SIG-M5 (cell line): ENCODE results near the gene CYS1.
"Not testable (repeated sequence)": the region's sequence is repeated elsewhere in the genome, so short reads cannot be mapped to it uniquely, and the experiment has no call there.

Experiments used
- DNase-seq: peaks from one replicate; lab custom pipeline; 2025; lab: John Stamatoyannopoulos, UW

CYS1 gene

DNA sequence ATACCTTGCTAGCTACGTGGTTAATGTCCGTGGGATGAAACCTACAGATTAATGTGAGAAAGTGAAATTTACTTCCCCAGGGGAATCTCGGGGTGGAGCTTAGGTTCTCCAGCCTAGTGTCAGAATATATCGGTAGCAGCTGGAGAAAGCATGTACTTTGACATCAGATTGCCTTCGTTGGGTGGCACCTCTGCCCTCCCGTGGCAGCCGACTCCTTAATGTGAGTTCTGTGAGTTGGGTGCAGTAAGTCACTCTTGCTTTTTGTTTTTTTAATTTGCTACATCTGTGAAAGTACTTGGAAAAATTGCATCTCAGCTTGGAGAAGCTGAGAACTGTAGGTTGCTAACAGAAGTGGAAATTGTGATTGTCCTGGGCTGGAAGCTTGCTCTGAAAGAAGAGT lies 33.3 kb downstream of the CYS1 start:
- no peak for DNase-seq

DNA sequence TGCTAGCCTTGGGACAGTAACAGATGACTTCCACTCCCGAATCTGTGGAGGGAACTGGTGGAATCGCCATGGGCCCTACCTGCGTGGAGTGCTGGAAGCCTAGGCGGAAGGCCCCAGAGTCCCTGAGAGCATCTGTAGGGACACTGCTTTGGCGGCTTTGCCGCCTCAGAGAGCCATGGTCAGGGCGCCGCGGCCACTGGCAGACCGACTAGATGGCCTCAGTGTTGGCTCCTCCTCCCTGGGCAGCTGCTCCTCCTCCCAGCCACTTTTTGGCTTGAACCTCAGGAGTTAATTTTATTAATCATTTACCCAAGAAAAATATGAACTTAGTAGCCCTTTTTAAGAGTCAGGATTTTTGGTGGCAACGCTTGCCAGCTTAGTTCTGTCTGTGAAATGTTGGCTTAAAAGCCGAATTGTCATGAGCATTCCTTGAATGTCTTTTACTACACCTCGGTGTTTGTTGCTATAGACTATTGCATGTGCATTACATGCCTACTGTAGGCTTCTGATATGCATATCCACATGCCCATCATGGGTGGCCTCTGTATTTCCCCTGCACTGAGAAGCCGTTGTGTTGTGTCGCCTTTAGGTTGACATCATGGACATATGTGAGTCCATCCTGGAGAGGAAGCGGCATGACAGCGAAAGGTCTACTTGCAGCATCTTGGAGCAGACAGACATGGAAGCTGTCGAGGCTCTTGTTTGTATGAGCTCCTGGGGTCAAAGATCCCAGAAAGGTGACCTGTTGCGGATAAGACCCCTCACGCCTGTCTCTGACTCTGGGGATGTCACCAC lies 34.5 kb downstream of the CYS1 start:
- DNase-seq: no peak

DNA sequence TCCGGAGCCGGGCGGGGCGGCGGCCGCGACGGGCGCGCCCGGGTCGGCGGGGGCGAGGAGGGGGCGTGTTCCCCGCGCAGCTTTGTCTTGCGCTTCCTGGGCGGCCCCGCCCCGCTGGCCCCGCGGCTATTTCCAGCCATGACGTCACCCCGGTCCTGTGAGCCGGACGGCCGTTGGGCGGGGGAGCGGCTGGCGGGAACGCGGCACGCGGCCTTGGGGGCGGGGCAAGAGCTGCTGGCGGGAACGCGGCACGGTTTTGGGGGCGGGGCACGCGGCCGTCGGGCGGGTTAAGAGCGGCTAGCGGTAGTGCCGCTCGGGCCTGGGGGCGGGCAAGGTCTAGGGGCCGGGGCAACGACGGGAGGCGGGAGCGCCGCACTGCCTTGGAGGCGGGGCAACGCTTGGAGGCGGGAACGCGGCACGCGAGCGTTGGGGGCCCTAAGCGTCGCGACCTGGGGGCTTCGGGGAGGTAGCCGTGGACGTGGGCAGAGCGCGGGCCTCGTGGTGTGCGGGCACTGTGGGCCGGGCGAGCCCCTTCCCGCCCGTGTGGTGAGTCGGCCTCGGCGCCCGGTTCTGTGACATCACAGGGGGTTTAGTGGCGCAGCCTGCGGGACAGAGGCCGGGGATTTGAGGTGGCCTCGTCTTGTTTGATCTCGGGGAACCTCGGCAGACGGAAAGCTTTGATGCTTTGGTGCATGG lies 36.2 kb downstream of the CYS1 start:
- no peak for DNase-seq

- DNase-seq: no peak
These were observed 36.8 kb downstream of the CYS1 start, which contains the start of gene KLF11 for GRCh38 chr2:10043256-10043905. TSS of gene KLF11 (plus strand) at chr2:10043550. CDS start at chr2:10043717, 167 bp downstream.

- DNase-seq: no peak
These were observed 37.7 kb downstream of the CYS1 start for GRCh38 chr2:10042301-10043161.

- no peak for DNase-seq
These were observed 38.5 kb downstream of the CYS1 start for GRCh38 chr2:10041711-10042110.

- no peak for DNase-seq
These were observed 40.4 kb downstream of the CYS1 start for GRCh38 chr2:10039658-10040410.

DNA sequence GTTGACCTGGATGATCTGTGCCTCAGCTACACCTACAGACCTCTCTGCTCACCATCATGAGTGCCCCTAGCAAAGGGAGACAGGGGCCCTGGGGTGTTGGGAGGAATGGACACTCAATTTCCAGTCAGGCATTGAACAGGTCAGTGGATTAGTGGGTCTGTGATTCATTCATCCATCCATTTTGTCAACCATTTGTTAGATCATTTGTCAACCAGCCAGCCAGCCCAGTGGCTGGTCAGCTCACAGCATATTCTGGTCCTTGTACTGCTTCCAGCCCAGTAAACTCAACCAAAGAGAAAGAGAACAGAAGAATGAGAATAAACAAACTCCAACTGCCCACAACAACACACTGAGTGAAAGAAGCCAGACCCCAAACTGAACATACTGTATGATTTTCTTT lies 41.5 kb downstream of the CYS1 start:
- DNase-seq: no peak

- DNase-seq: no peak
These were observed 42.1 kb downstream of the CYS1 start for GRCh38 chr2:10038123-10038522.

DNA sequence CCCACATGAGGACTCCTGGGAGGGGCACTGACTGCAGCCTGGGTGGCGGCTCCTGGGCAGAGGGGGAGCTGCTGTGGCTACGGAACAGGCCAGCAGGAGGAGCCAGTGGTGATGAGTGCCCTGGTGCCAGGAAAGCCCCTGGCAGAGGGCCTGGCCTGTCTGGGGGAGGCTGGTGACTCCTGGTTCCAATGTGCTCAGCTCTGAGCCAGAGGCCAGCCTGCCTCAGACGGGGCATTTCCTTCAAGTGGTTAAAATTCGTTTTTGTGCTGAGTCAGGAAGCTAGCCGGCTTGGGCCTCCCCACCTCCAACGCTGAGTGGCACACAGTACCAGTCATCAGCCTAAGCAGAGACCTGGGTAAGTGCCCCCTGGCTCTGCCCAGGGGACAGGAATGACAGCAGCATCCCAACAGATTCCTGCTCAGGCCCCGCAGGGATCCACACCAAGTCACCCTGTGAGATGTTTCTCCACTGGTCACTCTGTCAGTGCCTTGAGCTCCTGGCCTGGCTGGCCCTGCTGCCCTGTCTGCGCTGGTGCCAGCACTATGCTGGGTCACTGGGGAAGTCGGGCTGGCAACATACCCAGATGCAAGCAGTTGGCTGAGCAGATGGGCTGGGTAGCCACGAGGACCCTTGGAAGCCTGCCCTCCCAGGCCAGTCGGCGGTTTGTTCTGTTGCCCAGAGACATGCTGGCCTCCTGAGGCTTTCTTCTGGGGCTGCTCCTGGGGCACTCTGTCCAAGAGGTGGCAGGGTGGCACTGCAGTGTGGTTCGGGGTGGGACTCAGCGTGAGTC lies 43.9 kb downstream of the CYS1 start:
- no peak for DNase-seq

DNA sequence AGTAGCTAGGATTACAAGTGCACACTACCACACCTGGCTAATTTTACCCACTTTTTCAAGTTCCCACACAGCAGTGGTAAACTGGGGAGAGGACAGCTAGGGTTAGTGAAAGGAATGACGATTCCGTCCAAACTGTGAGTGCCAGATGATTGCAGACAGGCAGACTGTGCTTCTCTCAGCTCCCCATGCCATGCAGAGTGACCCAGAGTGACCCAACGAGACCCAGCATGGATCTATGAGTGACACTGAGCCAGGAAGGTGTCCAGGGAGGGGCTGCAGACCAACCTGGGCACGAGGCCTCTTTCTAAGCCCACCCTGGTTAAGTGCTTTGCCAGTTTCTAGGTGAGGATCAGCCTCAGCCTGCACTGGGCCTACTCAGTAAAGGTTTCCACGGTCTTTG lies 44.6 kb downstream of the CYS1 start:
- no peak for DNase-seq

DNA sequence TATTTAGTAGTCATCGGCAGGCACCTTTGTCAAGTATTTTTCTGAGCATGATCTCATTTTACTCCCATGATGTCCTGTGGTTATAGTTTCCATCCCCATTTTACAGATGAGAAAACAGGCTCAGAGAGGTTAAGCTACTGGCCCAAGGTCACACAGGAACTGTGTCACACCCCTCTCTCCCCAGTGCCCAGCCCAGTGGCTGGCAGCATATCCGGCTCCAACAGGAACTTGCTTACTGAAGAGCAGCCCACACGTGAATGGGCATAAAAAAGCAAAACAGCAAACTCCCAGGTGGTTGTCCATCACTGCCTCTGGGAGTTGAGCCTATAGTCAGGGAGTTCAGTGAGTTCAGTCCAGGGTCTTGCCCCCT lies 45.2 kb downstream of the CYS1 start:
- DNase-seq: no peak

DNA sequence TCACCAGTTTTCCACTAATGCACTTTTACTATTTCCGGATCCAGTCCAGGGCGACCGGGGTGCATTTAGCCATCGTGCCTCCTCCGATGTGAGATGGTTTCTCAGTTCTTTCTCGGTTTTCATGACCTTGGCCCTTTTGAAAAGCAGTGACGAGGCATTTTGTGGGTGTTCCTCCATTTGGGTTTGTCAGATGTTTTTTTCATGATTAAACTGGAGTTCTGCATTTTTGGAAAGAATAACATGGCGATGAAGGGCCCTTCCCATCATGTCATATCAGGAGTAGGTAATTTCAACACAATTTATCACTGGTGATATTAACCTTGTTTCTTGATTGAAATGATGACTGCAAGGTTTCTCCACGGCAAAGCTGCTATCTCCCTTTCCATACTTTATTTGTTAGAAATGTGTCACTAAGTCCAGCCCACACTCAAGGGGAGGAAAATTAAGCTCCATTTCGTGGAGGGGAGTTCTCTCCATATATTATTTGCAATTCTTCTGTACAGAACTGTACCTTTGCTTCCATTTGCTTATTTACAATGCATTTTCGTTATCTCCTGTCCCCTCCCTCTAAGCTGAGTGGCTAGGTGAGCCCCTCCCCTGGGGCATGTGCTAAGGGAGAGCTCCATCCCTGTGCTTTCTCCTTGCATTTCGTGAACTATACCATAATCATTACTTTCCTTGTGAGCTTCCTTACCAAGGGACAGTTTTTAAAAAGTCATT lies 45.7 kb downstream of the CYS1 start:
- DNase-seq: no peak

DNA sequence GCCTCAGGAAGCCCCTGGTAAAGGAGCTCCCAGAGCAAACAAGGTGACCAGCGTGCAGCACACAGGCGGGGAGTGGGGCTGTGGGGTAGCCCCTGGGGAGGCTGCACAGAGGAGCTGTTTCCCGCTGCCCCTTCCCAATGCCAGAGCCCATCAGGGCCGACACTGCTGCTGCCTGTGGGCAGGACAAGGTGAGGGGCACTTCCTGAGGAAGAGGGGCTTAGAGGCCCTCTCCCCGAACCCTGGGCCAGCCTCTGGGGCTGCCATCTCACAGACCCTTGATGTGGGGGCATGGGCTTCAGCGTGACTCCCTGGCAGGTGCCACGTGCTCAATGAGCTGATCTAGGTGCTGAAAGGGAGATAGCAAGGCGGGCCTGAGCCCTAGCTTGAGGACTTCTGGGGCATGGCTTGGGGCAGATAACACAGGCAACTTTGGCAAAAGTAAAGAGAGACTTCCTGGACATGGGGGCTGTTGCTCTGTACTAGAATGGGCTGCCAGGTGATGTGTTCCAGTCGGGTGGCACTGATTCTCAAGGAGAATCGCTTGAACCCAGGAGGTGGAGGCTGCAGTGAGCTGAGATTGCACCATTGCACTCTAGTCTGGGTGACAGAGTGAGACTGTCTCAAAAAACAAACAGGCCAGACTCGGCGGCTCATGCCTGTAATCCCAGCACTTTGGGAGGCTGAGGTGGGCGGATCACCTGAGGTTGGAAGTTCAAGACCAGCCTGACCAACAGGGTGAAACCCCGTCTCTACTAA lies 46.8 kb downstream of the CYS1 start:
- DNase-seq: no peak

GRCh38 chr2:10032746-10033105 lies 47.5 kb downstream of the CYS1 start:
- DNase-seq: no peak

DNA sequence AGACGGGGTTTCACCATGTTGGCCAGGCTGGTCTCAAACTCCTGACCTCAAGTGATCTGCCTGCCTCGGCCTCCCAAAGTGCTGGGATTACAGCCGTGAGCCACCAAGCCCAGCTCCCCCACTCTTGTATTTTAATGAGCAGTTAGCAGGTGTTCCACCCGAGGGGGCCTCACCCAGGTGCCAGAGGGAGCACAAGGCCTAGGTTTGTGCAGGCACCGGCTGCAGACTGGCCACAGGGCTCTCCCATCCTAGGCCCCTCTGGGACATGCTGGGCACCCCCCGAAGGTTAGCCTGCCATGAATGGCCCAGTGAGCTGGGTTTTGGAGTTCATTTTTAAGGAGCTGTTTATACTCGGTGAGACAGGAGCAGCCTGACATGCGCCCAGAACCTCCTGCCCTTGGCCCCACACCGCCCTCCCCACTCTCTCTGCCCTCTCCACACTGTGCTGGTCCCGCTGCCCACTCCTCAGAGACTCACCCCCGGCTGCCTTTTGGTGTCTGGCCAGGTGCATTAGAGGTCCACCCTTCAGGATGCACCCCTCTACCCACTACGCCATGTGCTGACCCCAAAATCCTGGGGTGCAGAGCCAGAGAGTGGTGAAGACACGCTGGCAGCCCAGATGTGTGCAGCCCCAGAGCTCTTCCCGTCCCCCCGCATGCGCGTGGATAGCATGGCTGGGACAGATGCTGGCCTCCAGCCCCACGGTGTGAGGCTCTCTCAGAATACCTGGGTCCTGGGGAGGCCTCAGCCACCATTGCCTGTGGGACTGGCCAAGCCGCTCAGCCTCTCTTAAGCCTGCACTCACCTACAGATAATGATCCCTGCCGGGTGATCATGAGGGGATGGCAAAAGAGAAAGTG lies 48.1 kb downstream of the CYS1 start:
- DNase-seq: no peak

DNA sequence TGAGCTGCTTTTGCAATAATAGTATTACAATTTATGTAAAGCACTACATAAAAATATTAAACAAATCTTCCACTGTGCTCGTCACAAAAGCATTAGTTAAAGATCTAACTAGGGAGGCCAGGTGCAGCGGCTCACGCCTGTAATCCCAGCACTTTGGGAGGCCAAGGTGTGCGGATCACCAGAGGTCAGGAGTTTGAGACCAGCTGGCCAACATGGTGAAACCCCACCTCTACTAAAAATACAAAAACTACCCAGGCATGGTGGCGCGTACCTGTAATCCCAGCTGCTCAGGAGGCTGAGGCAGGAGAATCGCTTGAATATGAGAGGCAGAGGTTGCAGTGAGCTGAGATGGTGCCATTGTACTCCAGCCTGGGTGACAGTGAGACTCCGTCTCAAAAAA lies 49.4 kb downstream of the CYS1 start:
- DNase-seq: not testable (repeated sequence)

DNA sequence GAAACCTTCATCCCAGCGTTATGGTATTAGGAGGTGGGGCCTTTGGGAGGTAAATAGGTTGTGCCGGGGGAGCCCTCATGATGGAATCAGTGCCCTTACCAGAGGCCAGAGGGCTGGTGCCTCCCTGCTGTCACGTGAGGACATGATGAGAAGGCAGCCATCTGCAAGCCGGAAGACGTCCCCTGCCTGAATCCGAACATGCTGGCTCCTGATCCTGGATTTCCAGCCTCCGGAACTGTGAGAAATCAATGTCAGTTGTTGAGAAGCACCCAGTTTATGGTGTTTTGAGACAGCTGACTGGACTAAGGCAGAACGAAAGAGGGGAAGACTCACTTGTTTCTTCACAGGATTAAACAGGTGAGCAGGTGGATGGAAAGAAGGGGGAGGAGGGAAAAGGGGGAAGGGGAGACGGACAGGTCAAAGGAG lies 49.9 kb downstream of the CYS1 start:
- no peak for DNase-seq
